Muscle of back (tissue), 13 donors: ENCODE measurements around the gene LIPE. TPM values are rescaled to one million over a fixed set of nuclear protein-coding genes. Genes with fewer than 3 reads are reported as not detected.
"Not testable (repeated sequence)": the region's sequence is repeated elsewhere in the genome, so short reads cannot be mapped to it uniquely, and the experiment has no call there.

Source experiments
- DNase-seq, 3 donors: peaks; one replicate each; pipeline versions ENCODE4 v3.0.0 to v3.0.0-alpha.2; 2013
- long read RNA-seq, 9 donors: transcript quantifications; one replicate each; lab custom pipeline, GENCODE V29; 2026
- polyA plus RNA-seq, 10 donors: library from polyadenylated mRNA; unstranded; fragments of 120-200 nt; gene quantifications; one replicate each; pipeline ENCODE4 v1.2.1, GENCODE V29; 2013; ENCODE audit not compliant: insufficient read length in 10 of 10

Gene LIPE, protein sequence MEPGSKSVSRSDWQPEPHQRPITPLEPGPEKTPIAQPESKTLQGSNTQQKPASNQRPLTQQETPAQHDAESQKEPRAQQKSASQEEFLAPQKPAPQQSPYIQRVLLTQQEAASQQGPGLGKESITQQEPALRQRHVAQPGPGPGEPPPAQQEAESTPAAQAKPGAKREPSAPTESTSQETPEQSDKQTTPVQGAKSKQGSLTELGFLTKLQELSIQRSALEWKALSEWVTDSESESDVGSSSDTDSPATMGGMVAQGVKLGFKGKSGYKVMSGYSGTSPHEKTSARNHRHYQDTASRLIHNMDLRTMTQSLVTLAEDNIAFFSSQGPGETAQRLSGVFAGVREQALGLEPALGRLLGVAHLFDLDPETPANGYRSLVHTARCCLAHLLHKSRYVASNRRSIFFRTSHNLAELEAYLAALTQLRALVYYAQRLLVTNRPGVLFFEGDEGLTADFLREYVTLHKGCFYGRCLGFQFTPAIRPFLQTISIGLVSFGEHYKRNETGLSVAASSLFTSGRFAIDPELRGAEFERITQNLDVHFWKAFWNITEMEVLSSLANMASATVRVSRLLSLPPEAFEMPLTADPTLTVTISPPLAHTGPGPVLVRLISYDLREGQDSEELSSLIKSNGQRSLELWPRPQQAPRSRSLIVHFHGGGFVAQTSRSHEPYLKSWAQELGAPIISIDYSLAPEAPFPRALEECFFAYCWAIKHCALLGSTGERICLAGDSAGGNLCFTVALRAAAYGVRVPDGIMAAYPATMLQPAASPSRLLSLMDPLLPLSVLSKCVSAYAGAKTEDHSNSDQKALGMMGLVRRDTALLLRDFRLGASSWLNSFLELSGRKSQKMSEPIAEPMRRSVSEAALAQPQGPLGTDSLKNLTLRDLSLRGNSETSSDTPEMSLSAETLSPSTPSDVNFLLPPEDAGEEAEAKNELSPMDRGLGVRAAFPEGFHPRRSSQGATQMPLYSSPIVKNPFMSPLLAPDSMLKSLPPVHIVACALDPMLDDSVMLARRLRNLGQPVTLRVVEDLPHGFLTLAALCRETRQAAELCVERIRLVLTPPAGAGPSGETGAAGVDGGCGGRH
- 10 to 100 TPM in 2 of 10 donors, 1 to 10 TPM in 8; 5.4 to 12.1 (median 7.6) TPM for polyA plus RNA-seq
- long read RNA-seq, donor 1 = 0 reads
- long read RNA-seq, donor 2, partial matches to known transcripts = 0 of 1 reads
- long read RNA-seq, donor 2, other reads (novel, unspliced or antisense) = 0 of 1 reads
- long read RNA-seq, donor 3 = 0 reads
- long read RNA-seq, donor 4 = 0 reads
- long read RNA-seq, donor 5 = 0 reads
- long read RNA-seq, donor 6 = 0 reads
- long read RNA-seq, donor 7 = 0 reads
- long read RNA-seq, donor 8 = 0 reads
- long read RNA-seq, donor 9 = 0 reads

DNA sequence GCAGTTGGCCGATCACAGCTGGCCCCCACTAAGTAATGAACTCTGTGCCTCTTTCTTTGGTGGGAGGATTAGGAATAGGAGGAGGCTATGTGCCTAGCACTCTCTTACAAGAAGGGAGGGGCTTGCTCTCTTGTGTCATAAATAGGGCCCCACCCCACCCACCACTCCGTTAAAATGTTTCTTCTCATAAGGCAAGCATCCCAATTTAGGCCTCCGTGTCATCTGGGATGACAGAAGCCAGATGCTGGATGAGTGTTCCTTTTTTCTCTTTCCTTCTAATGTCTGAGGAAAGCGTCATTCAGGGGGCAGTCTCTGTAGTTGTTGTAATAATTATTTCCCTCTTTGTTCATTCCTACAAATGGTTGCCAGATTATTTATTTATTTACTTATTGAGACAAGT is at the start of gene LIPE:
LIPE (minus strand) TSS at position 76 of the 400 bp plus-strand sequence. CDS start 239 bp downstream, outside the sequence.
- no peak for DNase-seq

DNA sequence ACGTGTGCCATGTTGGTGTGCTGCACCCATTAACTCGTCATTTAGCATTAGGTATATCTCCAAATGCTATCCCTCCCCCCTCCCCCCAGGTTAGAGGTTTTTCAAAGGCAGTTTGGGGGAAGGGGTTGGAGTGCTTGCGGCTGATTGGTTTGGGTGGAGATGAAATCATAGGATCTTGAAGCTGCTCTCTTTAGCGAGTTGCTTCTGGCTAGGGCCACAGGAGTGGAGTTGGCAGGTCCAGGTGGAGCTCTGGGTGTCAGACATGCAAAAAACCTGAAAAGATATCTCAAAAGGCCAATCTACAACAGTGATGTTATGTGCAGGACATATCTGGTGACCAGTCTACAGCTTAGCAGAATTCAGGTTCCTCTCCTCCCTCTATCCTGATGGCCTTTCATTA is 48.2 kb upstream of the LIPE start:
- no peak for DNase-seq

DNA sequence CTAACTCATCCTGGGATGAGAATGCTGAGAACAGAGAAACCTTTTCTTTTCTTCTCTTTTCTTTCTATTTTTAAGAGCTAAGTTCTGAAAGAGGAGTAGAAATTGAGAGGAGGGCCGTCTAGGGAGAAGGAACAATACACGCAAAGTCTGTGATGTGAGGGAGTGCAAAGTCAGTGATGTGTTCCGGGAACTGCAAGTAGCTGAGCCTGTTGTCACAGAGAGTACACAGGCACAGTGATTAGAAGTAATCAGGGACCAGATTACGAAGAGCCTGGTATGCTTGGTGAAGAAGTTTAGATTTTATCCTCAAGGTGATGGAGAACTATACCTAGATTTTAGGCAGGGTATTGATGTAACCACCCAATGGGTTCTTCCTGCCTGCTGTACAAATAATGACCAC is 47.6 kb upstream of the LIPE start:
- no peak for DNase-seq

DNA sequence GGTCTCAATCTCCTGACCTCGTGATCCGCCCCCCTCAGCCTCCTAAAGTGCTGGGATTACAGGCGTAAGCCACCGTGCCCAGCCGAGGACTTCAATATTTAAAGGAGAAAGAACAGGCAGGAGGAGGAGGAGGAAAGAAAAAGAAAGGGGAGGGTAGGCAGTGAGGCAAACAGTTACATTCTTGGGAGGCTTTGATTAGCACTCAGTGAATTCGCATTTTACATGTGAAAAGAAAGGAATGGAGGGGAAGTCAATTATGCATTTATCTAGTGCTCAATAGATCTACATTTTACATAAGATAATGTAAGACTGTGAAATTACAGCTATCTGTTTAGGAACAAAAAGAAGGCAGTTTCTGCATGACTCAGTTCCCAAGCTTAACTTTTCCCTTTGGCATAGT is 46.5 kb upstream of the LIPE start:
- no peak for DNase-seq

DNA sequence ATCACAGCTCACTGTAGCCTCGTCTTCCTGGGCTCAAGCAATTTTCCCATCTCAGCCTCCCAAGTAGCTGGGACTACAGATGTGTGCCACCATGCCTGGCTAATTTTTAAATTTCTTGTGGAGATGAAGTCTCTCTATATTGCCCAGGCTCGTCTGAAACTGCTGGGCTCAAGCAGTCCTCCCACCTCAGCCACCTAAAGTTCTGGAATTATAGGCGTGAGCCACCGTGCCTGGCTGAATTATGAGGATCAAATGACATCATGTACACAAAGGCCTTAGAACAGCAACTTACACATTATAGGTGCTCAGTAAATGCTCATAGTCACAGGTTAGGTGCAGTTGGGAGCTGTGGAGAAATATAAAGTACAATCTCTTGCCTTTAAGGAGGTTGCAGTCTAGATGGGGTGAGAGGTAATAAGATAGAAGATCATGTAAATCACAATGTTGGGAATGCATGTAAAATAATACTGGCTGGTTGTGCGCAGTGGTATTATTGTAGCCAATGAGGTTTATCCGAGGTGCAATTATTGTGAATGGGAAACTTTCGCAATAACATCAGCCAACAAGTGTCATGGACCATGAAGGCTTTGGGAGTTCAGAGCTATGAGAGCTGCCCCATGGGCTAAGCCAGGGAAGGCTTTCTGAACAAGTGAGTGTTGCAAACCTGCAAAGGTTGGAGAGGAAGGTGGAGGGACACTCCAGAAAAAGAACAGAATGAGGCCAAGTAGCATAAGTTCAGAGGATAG is 45.4 kb upstream of the LIPE start:
- DNase-seq = no peak

DNA sequence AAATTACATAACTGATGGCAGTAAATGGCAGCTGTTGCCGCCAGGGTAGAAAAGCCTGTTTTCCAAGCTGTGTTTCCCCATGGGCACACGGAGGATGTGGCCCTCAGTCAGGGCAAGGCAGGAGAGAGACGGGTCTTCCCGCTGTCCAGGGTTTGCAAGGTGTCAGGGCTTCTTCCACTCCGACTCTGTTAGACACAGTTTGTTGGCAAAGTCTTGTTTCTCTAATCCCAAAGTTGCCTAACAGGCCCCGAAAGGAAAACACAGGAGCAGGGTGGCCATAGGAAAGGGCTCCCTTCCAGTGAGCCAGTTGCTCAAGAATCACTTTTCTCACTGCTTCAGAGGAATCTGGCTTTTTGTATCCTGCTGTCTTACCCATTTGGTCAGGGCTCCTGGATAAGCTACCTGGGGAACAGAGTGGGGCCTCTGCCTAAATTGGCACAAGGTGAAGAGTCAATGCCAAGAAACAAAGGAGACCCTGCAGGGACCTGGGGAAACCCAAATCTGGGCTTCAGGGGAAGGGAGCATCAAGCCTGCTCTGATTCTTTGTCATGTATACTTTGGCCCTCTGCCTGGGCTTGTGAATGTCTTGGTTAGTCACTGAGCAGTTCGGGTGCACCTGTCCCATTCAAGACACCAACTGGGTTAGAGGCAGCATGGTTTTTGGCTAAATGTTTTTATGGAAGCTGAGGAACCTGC is 44.5 kb upstream of the LIPE start:
- DNase-seq = no peak

DNA sequence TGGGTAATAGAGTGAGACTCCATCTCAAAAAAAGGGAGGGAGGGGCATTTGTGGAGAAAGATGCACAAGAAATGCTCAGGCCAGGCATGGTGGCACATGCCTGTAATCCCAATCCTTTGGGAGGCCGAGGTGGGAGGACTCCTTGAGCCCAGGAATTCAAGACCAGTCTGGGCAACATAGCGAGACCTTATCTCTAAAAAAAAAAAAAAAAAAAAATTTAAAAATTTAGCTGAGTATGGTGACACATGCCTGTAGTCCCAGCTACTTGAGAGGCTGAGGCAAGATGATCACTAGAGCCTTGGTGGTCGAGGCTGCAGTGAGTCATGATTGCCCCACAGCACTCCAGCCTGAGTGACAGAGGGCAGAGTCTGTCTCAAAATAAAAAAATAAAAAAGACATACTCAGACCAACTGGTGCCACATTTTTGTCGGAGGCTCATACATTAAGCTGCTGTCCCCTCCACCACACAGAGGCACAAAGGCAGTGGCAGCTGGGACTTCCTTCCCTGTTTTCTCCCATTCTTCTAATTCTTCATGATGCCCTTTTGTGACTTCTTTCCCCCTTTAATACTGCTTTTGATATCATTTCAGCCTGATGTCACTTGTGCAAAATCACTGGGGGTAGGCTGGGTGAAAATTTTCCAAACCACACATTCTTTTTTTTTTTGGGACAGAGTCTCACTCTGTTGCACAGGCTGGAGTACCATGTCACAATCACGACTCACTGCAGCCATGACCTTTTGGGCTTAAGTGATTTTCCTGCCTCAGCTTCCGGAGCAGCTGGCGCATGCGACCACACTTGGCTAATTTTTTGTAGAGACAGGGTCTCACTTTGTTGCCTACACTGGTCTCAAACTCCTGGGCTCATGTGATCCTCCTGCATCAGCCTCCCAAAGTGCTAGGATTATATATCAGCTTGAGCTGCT is 42.4 kb upstream of the LIPE start:
- DNase-seq = no peak

DNA sequence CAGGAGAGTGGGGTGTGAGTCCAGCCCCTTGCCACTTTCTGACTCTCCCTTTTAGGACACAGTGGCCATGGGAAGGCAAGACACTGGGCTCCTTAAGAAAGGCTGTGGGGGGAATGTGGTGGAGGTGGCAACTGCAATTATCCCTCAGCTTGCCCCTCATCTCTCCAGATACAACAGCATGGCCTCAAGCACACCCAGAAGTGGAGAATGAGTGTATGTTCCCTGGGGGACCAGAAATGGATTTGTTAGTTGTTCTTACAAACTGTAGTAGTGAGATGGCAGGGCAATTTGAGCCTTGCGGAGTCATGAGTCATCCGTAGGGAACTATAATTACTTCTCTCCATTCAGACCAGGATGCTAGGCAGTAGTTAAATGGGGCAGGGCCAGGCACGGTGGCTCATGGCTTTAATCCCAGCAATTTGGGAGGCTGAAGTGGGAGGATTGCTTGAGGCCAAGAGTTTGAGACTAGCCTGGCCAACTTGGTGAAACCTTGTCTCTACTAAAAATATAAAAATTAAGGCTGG is 41.1 kb upstream of the LIPE start:
- peak in 1 of 3 donors; percentile 82 for DNase-seq

DNA sequence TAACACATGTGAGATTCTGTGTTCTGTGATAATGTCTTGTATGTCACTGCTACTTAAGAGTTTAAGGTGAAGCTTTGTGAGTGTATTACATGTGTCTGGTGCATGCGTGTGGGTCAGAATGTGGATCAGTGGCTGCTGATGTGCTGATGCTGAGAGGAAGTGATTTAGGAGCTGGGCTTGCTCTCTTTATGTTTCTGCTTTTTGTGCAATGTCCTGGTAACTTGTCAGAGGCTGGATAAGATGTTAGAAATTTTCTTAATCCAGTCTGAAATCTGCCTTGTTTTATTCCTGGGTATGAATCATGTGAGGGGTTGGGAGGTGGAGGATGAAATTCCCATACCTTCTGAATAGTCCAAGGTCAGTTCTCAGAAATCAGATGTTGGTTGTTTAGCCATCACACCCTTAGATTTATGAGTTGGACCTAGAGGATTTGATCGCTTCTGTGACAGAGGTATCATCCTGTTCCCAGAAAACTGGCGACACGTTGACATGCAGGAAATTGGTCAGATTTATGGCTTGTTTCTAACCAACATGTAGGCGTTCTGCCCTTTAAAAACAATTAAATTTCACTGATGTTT is 40.1 kb upstream of the LIPE start:
- DNase-seq = no peak

DNA sequence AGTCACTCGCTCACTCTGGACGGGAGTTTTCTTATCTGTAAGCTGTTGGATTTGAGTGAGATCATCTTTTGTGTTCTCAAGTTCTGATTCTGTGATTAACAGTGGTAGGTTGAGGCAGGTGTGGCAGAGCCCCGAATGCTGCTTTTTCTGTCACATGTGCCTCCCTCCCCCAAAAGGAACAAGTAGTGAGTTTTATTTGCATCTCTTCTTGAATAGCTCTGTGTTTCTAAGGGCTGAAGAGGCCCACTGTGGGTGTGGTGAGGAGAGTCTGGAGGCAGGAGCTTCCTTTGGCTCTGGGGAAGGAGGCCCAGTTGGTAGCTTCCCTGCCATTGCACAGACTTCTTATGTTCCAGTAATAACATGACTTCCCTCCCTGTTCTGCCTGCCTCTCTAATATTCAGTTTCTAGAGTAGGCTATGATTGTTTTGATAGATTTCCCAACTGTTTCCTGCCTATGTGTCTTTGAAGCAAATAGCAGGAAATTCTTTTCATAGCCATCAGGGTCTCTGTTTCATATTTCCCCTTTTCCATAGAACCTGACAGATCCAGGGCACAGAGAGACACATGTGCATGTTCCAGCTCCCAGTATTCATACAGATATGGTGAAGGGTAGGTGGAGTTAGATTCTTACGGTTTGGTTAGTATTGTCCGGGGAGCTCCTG is 39.5 kb upstream of the LIPE start:
- DNase-seq = peak in 1 of 3 donors; percentile 22

DNA sequence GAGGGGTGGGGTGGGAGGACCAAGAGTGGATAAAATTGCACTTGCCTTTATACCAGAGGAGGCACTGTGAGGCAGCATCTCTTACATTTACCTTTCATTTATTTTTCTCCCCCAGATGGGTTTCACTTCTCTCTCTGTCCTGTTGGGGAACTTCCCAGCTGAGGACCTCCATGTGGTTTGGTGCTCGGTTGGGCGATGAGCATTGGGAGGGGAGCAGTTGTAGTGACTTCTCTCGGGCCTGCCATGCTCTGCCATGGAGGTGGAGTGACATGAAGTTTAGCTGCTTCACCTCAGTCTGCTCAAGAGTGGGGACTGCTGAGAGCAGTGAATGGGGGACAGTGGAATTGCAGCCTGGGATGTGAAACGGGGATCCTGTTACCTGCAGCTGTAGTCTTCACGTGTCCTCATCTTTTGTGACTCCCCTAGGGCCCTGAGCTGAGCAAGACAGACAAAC is 38.7 kb upstream of the LIPE start:
- DNase-seq = no peak

DNA sequence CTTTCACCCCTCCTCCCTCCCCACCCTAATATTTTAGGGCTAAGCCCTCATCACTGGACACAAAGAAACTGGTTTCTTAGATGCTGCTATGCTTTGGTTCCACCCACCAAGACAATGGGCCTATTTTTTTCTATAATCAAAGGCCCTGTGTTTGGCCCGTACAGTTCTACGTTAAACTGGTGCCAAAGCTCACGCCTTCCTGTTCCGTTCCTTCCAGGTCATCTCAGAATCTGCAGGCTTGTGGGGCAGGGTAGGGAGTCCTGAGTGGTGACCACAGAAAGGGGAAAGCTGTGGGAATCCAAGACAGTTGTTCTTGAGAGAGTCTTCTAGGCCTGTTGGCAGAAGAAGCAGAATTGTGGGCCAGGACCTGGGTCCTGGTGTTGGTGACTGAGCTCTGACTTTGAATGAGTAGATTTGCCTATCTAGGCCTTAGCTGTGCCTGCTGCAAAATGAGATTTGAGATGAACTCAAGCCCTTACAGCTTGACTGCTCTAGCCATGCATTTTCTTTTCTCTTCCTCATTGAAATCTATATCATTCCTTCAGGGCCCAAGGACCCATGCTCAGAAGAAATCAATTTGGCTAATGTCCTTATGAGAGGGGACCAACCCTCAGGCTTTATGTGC is 34.6 kb upstream of the LIPE start:
- no peak for DNase-seq

DNA sequence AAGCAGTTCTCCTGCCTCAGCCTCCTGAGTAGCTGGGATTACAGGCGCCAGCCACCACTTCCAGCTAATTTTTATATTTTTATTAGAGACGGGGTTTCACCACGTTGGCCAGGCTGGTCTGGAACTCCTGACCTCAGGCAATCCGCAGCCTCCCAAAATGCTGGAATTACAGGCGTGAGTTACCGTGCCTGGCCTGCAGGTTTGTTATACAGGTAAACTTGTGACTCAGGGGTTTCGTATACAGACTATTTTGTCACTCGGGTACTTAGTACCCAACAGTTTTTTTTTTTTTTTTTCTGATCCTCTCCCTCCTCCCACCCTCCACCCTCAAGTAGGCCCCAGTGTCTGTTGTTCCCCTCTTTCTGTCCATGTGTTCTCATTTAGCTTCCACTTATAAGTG is 34.0 kb upstream of the LIPE start:
- DNase-seq = not testable (repeated sequence)

DNA sequence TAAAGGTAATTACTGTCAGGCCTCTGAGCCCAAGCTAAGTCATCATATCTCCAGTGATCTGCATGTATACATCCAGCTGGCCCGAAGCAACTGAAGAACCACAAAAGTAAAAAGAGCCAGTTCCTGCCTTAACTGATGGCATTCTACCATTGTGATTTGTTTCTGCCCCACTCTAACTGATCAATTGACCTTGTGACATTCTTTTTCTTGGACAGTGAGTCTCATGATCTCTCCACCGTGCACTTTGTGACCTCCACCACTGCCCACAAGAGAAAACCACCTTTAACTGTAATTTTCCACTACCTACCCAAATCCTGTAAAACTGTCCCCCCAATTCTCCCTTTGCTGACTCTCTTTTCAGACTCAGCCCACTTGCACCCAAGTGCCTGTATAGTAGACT is 32.7 kb upstream of the LIPE start:
- no peak for DNase-seq

DNA sequence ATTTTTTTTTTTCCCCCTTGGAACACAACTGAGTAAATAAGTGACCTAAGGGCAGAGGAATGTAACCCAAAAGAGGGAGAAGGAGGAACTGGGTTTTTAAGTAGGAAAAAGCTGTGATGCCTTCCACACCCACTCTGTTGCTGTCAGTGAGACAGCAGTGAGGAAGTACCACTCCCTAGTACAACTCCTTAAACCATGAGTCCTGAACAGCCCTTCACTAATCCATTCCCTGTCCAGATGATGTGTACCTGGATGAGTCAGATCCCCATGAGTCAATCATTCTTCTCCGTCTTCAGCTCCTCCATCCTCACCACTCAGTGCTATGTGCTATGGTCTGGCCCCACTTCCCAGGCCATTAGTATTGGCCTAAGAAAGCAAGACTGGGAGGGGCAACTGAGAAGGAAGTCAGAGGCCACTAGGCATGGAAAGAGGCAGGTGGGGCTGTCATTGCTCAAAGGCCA is 28.5 kb upstream of the LIPE start:
- DNase-seq = no peak

DNA sequence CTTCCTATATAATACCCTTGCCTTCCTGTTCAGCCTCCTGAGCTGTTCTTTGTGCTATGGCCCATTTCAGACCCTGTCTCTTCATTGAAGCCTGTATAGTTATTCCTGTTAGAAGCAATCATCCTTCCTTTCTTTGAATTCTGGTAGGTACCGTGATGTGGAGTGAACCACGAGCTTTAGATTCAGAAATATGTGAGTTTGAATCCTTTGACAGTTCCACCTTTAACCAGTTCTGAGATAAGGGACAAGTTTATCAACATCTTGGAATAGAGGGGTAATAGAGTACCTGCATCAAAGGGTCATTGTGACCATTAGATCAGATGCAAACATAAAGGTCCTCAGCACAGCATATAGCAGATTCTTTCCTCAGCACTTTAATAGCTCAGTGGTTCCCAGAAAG is 27.9 kb upstream of the LIPE start:
- no peak for DNase-seq

DNA sequence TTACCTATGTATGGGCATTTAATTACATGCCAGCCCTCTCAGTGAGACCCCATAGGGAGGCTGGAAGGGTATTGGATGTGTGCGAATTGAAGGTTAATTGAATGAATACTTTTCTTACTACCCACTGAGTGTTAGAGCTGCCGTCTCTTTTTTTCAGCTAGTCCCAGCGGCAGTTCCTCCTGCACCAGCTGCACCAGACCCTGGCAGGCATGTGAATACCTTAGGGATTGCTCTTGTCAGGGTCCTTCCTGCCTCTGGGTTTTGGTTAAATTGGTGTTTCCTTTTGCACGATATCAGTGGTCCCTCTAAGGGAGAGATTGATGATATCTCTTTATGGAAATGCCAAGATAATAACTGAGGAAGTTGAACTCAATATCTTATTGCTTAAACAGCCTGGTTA is 25.4 kb upstream of the LIPE start:
- no peak for DNase-seq
